Naive thymus-derived CD4-positive, alpha-beta T cell (primary cell): ENCODE results near the gene TM4SF1. TPM values are rescaled to one million over a fixed set of nuclear protein-coding genes. Genes with fewer than 3 reads are reported as not detected.

ENCODE experiments used
- ATAC-seq: fragments of 150-1000 bp; cut with Tn5 transposase; 2 replicates; pipeline ENCODE4 v1.10.0; 2021; ENCODE audit warnings: mild to moderate bottlenecking, moderate library complexity
- CTCF ChIA-PET: fragments of 350-600 bp; sonication (Branson Sonifier 250); formaldehyde crosslinking; loops from one replicate; lab custom pipeline; 2021; ENCODE audit warnings: antibody characterized with exemption; lab: Charles Lee
- POLR2A ChIA-PET: fragments of 350-600 bp; sonication (Branson Sonifier 250); formaldehyde crosslinking; loops from one replicate; lab custom pipeline; 2021; ENCODE audit warnings: antibody characterized with exemption, inconsistent platforms; lab: Charles Lee
- DNase-seq, 9 donors: peaks; one replicate each; pipeline versions ENCODE4 v3.0.0 to v3.0.0-alpha.2; 2020 to 2022; ENCODE audit warnings: mixed read lengths in 1 of 9
- H3K27ac ChIP-seq: one replicate; pipeline ENCODE4 v1.7.0; 2013; ENCODE audit warnings: mild to moderate bottlenecking, low read depth, low read length, moderate library complexity
- H3K27me3 ChIP-seq, 2 donors: one replicate each; pipeline ENCODE4 v1.7.0; 2013; ENCODE audit warnings: low read length in 2 of 2, mild to moderate bottlenecking in 2 of 2, moderate library complexity in 2 of 2; ENCODE audit not compliant: control insufficient read depth in 2 of 2, insufficient read depth in 2 of 2
- H3K36me3 ChIP-seq, 3 experiments: 1 replicate in 2 of 3; 2 replicates in 1 of 3; pipeline ENCODE4 v1.7.0; 2013; ENCODE audit warnings: low read length in 3 of 3, mild to moderate bottlenecking in 3 of 3, moderate library complexity in 1 of 3; ENCODE audit not compliant: insufficient read depth in 3 of 3, control insufficient read depth in 2 of 3
- H3K4me1 ChIP-seq, 2 donors: one replicate each; pipeline ENCODE4 v1.7.0; 2013; ENCODE audit warnings: low read length in 2 of 2, mild to moderate bottlenecking in 2 of 2, moderate library complexity in 1 of 2; ENCODE audit not compliant: control insufficient read depth in 2 of 2, insufficient read depth in 2 of 2
- H3K4me3 ChIP-seq: 2 replicates; pipeline ENCODE4 v1.7.0; 2013; ENCODE audit warnings: mild to moderate bottlenecking, low read length
- H3K9me3 ChIP-seq, 3 experiments: 1 replicate in 2 of 3; 2 replicates in 1 of 3; pipeline ENCODE4 v1.7.0; 2013; ENCODE audit warnings: low read length in 3 of 3; ENCODE audit not compliant: control insufficient read depth in 2 of 3
- H3K27ac Mint-ChIP-seq, 9 donors: one replicate each; pipeline ENCODE4 v1.8.0; 2020 to 2022; ENCODE audit warnings: mixed read lengths in 9 of 9, mild to moderate bottlenecking in 8 of 9, moderate library complexity in 5 of 9, inconsistent platforms in 2 of 9
- H3K27me3 Mint-ChIP-seq, 5 donors: one replicate each; pipeline ENCODE4 v1.8.0; 2021 to 2022; ENCODE audit warnings: mixed read lengths in 5 of 5, mild to moderate bottlenecking in 1 of 5
- H3K36me3 Mint-ChIP-seq, 5 donors: one replicate each; pipeline ENCODE4 v1.8.0; 2020 to 2022; ENCODE audit warnings: mixed read lengths in 5 of 5, mild to moderate bottlenecking in 3 of 5, inconsistent platforms in 1 of 5
- H3K4me1 Mint-ChIP-seq, 7 donors: one replicate each; pipeline ENCODE4 v1.8.0; 2020 to 2022; ENCODE audit warnings: mixed read lengths in 7 of 7, mild to moderate bottlenecking in 3 of 7, inconsistent platforms in 1 of 7
- H3K4me3 Mint-ChIP-seq, 10 donors: one replicate each; pipeline ENCODE4 v1.8.0; 2020 to 2022; ENCODE audit warnings: mild to moderate bottlenecking in 10 of 10, mixed read lengths in 10 of 10, moderate library complexity in 6 of 10, inconsistent platforms in 2 of 10
- H3K9me3 Mint-ChIP-seq, 11 donors: one replicate each; pipeline ENCODE4 v1.8.0; 2020 to 2022; ENCODE audit warnings: mixed read lengths in 11 of 11, mild to moderate bottlenecking in 4 of 11, inconsistent platforms in 1 of 11, moderate library complexity in 1 of 11
- intact Hi-C, 2 donors: fragments of 100-400 bp; cut with micrococcal nuclease; formaldehyde crosslinking; loops; one replicate each; pipeline ENCODE4 v1.15.1; 2023
- polyA plus RNA-seq, 2 donors: library from polyadenylated mRNA; unstranded; fragments of 300-500 nt; fragmentation: Illumina TruSeq; gene quantifications; one replicate each; pipeline ENCODE4 v1.2.3, GENCODE V29; 2021
- total RNA-seq, 6 experiments: library from RNA in 5 of 6; stranded (reverse) in 5 of 6; gene quantifications; 1 replicate in 5 of 6; 2 replicates in 1 of 6; pipeline ENCODE4 v1.2.3 and lab custom pipeline; 2021 to 2026

Gene TM4SF1
- total and polyA plus RNA-seq, 7 experiments from 2014 or later, result not detected

- no peak overlapping the region for H3K4me3 Mint-ChIP-seq
- ATAC-seq, result no peak
- ChIA-PET CTCF (no interaction called here), POLR2A (no interaction called here)
- H3K4me1 Mint-ChIP-seq, result no peaks in the 10 kb centered on the region
- intact Hi-C loops, result no loop called here
- H3K27ac Mint-ChIP-seq, result no peak overlapping the region
- no peaks in the 10 kb centered on the region for H3K36me3 Mint-ChIP-seq
- Histone ChIP-seq H3K27ac (no peak overlapping the region), H3K36me3 (no peaks in the 10 kb centered on the region), H3K9me3 (no peaks in the 10 kb centered on the region), H3K4me1 (no peaks in the 10 kb centered on the region), H3K4me3 (no peak overlapping the region), H3K27me3 (no peaks in the 10 kb centered on the region)
- no peaks in the 10 kb centered on the region for H3K9me3 Mint-ChIP-seq
- DNase-seq, result no peak
- peaks cover 4 to 26% (median 15%) of the 10 kb centered on the region in 5 donors for H3K27me3 Mint-ChIP-seq
Measured at GRCh38 chr3:149388531-149389417, 11.3 kb upstream of the TM4SF1 start.

DNA sequence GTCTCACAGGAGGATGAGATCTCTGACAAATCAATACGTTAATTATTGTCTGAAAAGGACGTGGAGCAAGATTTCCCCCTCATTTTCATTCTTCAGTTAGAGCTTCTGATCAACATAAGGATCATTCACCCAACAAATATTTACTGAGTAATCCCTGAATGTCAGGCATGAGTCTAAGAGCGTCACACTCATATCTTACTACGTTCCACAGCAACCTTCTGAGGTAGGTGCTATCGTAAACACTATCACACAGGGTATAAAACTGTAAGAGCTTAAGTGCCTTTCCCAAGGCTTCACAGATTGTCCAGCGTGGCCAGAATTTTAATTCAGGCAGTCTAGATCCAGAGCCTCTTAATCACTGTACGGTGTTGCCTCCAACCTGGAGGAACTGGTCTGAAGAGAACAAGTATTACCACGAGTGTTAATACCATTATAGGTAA lies 10.6 kb upstream of the TM4SF1 start:
- Mint-ChIP-seq H3K27me3 (peaks cover 6 to 26% (median 15%) of the 10 kb centered on the region in 5 donors), H3K4me1 (no peaks in the 10 kb centered on the region), H3K9me3 (no peaks in the 10 kb centered on the region), H3K36me3 (no peaks in the 10 kb centered on the region), H3K4me3 (no peak overlapping the region), H3K27ac (no peak overlapping the region)
- intact Hi-C loops, result no loop called here
- ATAC-seq (no peak), DNase-seq (no peak)
- no peaks in the 10 kb centered on the region for H3K9me3 ChIP-seq
- no peaks in the 10 kb centered on the region for H3K27me3 ChIP-seq
- H3K4me1 ChIP-seq, result no peaks in the 10 kb centered on the region
- ChIA-PET POLR2A (no interaction called here), CTCF (no interaction called here)
- H3K36me3 ChIP-seq, result no peaks in the 10 kb centered on the region
- H3K27ac ChIP-seq, result no peak overlapping the region
- no peak overlapping the region for H3K4me3 ChIP-seq

DNA sequence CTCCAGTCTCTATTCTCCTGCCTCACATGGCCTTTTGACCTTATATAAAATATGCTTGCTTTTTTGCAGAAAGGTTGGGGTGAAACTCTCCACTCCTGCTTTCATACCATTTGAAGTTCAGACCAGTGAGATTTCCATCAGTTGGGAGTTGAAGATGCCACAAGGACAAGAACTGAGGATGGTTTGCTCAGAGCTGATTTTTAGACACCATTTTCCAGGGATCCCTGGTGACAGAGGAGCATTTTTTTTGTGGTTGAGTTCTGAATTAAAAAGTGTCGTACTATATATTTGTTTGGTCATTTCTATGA lies 8.8 kb upstream of the TM4SF1 start:
- no peak for ATAC-seq
- H3K4me3 ChIP-seq, result no peak overlapping the region
- Mint-ChIP-seq H3K27me3 (peaks cover 6 to 21% (median 11%) of the 10 kb centered on the region in 5 donors), H3K4me3 (no peak overlapping the region), H3K9me3 (peaks cover 0 to 7% (median under 1%) of the 10 kb centered on the region in 11 donors), H3K36me3 (peaks cover 0 to 6% (median 0%) of the 10 kb centered on the region in 5 donors), H3K27ac (no peak overlapping the region), H3K4me1 (no peaks in the 10 kb centered on the region)
- ChIA-PET CTCF (no interaction called here), POLR2A (no interaction called here)
- H3K4me1 ChIP-seq, result no peaks in the 10 kb centered on the region
- H3K9me3 ChIP-seq, result no peaks in the 10 kb centered on the region
- no peaks in the 10 kb centered on the region for H3K27me3 ChIP-seq
- no peaks in the 10 kb centered on the region for H3K36me3 ChIP-seq
- intact Hi-C loops, result no loop called here
- no peak for DNase-seq
- H3K27ac ChIP-seq, result no peak overlapping the region

- no peaks in the 10 kb centered on the region for H3K4me1 ChIP-seq
- H3K27me3 ChIP-seq, result no peaks in the 10 kb centered on the region
- ChIA-PET POLR2A (no interaction called here), CTCF (no interaction called here)
- no peaks in the 10 kb centered on the region for H3K9me3 ChIP-seq
- Mint-ChIP-seq H3K9me3 (peaks cover 0 to 9% (median 3%) of the 10 kb centered on the region in 11 donors), H3K4me3 (no peak overlapping the region), H3K4me1 (no peaks in the 10 kb centered on the region), H3K27me3 (peaks cover 6 to 16% (median 7%) of the 10 kb centered on the region in 5 donors), H3K36me3 (peaks cover 0 to 7% (median 0%) of the 10 kb centered on the region in 5 donors), H3K27ac (no peak overlapping the region)
- intact Hi-C loops, result no loop called here
- DNase-seq (no peak), ATAC-seq (no peak)
- no peak overlapping the region for H3K4me3 ChIP-seq
- H3K27ac ChIP-seq, result no peak overlapping the region
- no peaks in the 10 kb centered on the region for H3K36me3 ChIP-seq
Measured at GRCh38 chr3:149385617-149386298, 8.3 kb upstream of the TM4SF1 start.

- POLR2A ChIA-PET, result no interaction called here
- Mint-ChIP-seq H3K36me3 (peaks cover 0 to 7% (median 0%) of the 10 kb centered on the region in 5 donors), H3K4me1 (no peaks in the 10 kb centered on the region), H3K27me3 (peaks cover 4 to 15% (median 6%) of the 10 kb centered on the region in 5 donors), H3K9me3 (peaks cover 0 to 9% (median 3%) of the 10 kb centered on the region in 11 donors), H3K27ac (no peak overlapping the region), H3K4me3 (no peak overlapping the region)
- Histone ChIP-seq H3K36me3 (no peaks in the 10 kb centered on the region), H3K9me3 (no peaks in the 10 kb centered on the region), H3K4me3 (no peak overlapping the region), H3K4me1 (no peaks in the 10 kb centered on the region), H3K27ac (no peak overlapping the region), H3K27me3 (no peaks in the 10 kb centered on the region)
- no peak for ATAC-seq
- intact Hi-C loops, result no loop called here
- no peak for DNase-seq
- CTCF ChIA-PET, result no interaction called here
Measured at GRCh38 chr3:149384911-149385321, 7.5 kb upstream of the TM4SF1 start.

- H3K9me3 ChIP-seq, result no peaks in the 10 kb centered on the region
- no peaks in the 10 kb centered on the region for H3K36me3 ChIP-seq
- H3K36me3 Mint-ChIP-seq, result peaks cover 0 to 7% (median 0%) of the 10 kb centered on the region in 5 donors
- DNase-seq (no peak), ATAC-seq (no peak)
- no peak overlapping the region for H3K4me3 Mint-ChIP-seq
- intact Hi-C loops, result no loop called here
- H3K9me3 Mint-ChIP-seq, result peaks cover 0 to 14% (median 3%) of the 10 kb centered on the region in 11 donors
- H3K4me1 Mint-ChIP-seq, result no peaks in the 10 kb centered on the region
- no peaks in the 10 kb centered on the region for H3K27me3 ChIP-seq
- peaks cover 0 to 12% (median 6%) of the 10 kb centered on the region in 5 donors for H3K27me3 Mint-ChIP-seq
- H3K27ac Mint-ChIP-seq, result no peak overlapping the region
- CTCF ChIA-PET, result no interaction called here
- POLR2A ChIA-PET, result no interaction called here
- H3K4me1 ChIP-seq, result no peaks in the 10 kb centered on the region
- no peak overlapping the region for H3K4me3 ChIP-seq
- no peak overlapping the region for H3K27ac ChIP-seq
Measured at GRCh38 chr3:149384167-149384566, 6.7 kb upstream of the TM4SF1 start.
